Hematopoietic multipotent progenitor cell (in vitro differentiated cells): ENCODE results near the gene OR1S2. TPM values are rescaled to one million over a fixed set of nuclear protein-coding genes. Genes with fewer than 3 reads are reported as not detected.

Experiments used
- total RNA-seq: library from RNA; depleted of rRNA; stranded (reverse); fragments of >200 nt; gene quantifications from one replicate; pipeline ENCODE4 v1.2.3, GENCODE V29; 2012

OR1S2 gene
- total RNA-seq, 1 donor = not detected

Other genes starting within 250 kb of the OR1S2 start
- under 0.01 TPM for gene OR9Q1, start 180.3 kb downstream of the OR1S2 start, total RNA-seq
- gene OR6Q1, start 173.2 kb downstream of the OR1S2 start, total RNA-seq = not detected
- gene OR9I1, start 78.6 kb downstream of the OR1S2 start, total RNA-seq = not detected
- gene OR9Q2, start 15.1 kb downstream of the OR1S2 start, total RNA-seq = not detected
- not detected for gene OR1S1, start 8.6 kb upstream of the OR1S2 start, total RNA-seq
- not detected for gene OR10Q1, start 24.8 kb upstream of the OR1S2 start, total RNA-seq
- gene OR10W1, start 64.1 kb upstream of the OR1S2 start, total RNA-seq = not detected
- gene OR5B17, start 154.9 kb upstream of the OR1S2 start, total RNA-seq = not detected
- not detected for gene OR5B3, start 202.7 kb upstream of the OR1S2 start, total RNA-seq
- gene OR5B2, start 224.0 kb upstream of the OR1S2 start, total RNA-seq = not detected
- not detected for gene OR5B12, start 238.1 kb upstream of the OR1S2 start, total RNA-seq